ENCODE data around the gene BRD7. TPM values are rescaled to one million over a fixed set of nuclear protein-coding genes. Genes with fewer than 3 reads are reported as not detected.

The BRD7 gene
- total and polyA plus RNA-seq, 2 of the 13 experiments (the other 11 are each of a cell fraction or from before 2014, with no cell fraction given): 82.3 to 149 TPM

DNA sequence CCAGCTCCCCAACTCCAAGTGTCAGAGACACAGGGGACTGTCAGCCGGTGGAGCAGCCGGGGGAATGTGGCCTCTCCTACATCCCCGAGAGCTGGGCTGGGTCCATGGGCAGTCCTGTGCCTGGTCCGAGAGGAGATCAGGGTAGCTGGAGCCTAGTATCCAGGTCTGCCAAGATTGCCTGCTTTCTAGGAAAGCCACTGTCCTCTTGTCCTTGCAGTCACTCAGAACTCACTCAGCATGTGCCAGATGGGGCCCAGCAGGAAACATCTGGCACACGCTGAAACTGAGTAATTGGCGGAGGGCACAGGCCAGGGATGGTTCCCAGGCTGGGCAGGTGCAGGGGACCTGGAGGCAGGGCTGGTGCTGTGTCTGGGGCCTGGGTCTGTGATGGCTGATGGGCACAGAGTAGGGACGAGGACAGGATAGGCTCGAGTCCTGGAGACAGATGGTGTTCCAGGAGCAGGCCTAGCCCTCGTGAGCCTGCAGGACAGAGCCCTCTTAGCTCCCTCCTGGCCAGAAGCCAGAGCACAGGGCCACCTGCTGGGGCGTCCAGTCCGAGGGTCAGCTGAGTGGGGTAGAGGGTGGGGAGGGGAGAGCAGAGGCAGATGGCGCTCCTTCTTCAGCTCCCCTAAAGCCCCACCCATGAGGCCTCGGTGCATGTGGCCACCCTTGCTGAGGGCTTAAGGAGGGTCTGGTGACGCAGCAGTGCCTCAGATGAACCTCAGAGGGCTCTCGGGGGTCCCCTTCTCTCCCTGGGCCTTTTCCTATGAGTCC, 71.3 kb downstream of the BRD7 start (continued):
- TF ChIP-seq, protein P1, sequence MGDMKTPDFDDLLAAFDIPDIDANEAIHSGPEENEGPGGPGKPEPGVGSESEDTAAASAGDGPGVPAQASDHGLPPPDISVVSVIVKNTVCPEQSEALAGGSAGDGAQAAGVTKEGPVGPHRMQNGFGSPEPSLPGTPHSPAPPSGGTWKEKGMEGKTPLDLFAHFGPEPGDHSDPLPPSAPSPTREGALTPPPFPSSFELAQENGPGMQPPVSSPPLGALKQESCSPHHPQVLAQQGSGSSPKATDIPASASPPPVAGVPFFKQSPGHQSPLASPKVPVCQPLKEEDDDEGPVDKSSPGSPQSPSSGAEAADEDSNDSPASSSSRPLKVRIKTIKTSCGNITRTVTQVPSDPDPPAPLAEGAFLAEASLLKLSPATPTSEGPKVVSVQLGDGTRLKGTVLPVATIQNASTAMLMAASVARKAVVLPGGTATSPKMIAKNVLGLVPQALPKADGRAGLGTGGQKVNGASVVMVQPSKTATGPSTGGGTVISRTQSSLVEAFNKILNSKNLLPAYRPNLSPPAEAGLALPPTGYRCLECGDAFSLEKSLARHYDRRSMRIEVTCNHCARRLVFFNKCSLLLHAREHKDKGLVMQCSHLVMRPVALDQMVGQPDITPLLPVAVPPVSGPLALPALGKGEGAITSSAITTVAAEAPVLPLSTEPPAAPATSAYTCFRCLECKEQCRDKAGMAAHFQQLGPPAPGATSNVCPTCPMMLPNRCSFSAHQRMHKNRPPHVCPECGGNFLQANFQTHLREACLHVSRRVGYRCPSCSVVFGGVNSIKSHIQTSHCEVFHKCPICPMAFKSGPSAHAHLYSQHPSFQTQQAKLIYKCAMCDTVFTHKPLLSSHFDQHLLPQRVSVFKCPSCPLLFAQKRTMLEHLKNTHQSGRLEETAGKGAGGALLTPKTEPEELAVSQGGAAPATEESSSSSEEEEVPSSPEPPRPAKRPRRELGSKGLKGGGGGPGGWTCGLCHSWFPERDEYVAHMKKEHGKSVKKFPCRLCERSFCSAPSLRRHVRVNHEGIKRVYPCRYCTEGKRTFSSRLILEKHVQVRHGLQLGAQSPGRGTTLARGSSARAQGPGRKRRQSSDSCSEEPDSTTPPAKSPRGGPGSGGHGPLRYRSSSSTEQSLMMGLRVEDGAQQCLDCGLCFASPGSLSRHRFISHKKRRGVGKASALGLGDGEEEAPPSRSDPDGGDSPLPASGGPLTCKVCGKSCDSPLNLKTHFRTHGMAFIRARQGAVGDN (CRISPR knock-in tag; IDR thresholded peaks at IDR 0.05): peak; percentile 86
- TF ChIP-seq MIXL1 (CRISPR knock-in tag; IDR thresholded peaks at IDR 0.05) (no peak), HNRNPH1 (optimal IDR thresholded peaks at IDR 0.05; ENCODE audit: low read depth, low read length) (no peak), MIER2 (CRISPR knock-in tag; IDR thresholded peaks at IDR 0.05) (no peak), ZSCAN21 (CRISPR knock-in tag; IDR thresholded peaks at IDR 0.05; ENCODE audit: borderline replicate concordance) (no peak; the same call in 1 of the 2 replicates), ZNF329 (CRISPR knock-in tag; IDR thresholded peaks at IDR 0.05; ENCODE audit: low read depth) (no peak)
- TF ChIP-seq, protein P2, sequence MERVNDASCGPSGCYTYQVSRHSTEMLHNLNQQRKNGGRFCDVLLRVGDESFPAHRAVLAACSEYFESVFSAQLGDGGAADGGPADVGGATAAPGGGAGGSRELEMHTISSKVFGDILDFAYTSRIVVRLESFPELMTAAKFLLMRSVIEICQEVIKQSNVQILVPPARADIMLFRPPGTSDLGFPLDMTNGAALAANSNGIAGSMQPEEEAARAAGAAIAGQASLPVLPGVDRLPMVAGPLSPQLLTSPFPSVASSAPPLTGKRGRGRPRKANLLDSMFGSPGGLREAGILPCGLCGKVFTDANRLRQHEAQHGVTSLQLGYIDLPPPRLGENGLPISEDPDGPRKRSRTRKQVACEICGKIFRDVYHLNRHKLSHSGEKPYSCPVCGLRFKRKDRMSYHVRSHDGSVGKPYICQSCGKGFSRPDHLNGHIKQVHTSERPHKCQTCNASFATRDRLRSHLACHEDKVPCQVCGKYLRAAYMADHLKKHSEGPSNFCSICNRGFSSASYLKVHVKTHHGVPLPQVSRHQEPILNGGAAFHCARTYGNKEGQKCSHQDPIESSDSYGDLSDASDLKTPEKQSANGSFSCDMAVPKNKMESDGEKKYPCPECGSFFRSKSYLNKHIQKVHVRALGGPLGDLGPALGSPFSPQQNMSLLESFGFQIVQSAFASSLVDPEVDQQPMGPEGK (CRISPR knock-in tag; IDR thresholded peaks at IDR 0.05): no peak
- TF ChIP-seq, protein P3, sequence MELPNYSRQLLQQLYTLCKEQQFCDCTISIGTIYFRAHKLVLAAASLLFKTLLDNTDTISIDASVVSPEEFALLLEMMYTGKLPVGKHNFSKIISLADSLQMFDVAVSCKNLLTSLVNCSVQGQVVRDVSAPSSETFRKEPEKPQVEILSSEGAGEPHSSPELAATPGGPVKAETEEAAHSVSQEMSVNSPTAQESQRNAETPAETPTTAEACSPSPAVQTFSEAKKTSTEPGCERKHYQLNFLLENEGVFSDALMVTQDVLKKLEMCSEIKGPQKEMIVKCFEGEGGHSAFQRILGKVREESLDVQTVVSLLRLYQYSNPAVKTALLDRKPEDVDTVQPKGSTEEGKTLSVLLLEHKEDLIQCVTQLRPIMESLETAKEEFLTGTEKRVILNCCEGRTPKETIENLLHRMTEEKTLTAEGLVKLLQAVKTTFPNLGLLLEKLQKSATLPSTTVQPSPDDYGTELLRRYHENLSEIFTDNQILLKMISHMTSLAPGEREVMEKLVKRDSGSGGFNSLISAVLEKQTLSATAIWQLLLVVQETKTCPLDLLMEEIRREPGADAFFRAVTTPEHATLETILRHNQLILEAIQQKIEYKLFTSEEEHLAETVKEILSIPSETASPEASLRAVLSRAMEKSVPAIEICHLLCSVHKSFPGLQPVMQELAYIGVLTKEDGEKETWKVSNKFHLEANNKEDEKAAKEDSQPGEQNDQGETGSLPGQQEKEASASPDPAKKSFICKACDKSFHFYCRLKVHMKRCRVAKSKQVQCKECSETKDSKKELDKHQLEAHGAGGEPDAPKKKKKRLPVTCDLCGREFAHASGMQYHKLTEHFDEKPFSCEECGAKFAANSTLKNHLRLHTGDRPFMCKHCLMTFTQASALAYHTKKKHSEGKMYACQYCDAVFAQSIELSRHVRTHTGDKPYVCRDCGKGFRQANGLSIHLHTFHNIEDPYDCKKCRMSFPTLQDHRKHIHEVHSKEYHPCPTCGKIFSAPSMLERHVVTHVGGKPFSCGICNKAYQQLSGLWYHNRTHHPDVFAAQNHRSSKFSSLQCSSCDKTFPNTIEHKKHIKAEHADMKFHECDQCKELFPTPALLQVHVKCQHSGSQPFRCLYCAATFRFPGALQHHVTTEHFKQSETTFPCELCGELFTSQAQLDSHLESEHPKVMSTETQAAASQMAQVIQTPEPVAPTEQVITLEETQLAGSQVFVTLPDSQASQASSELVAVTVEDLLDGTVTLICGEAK (IDR thresholded peaks at IDR 0.05): no peak
- TF ChIP-seq, protein P3 (CRISPR knock-in tag; IDR thresholded peaks at IDR 0.05): peak; percentile 40; the same call in 1 of the 2 replicates
- TF ChIP-seq, protein P4, sequence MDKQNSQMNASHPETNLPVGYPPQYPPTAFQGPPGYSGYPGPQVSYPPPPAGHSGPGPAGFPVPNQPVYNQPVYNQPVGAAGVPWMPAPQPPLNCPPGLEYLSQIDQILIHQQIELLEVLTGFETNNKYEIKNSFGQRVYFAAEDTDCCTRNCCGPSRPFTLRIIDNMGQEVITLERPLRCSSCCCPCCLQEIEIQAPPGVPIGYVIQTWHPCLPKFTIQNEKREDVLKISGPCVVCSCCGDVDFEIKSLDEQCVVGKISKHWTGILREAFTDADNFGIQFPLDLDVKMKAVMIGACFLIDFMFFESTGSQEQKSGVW (CRISPR knock-in tag; IDR thresholded peaks at IDR 0.05; ENCODE audit: borderline replicate concordance): no peak
- TF ChIP-seq, protein P5, sequence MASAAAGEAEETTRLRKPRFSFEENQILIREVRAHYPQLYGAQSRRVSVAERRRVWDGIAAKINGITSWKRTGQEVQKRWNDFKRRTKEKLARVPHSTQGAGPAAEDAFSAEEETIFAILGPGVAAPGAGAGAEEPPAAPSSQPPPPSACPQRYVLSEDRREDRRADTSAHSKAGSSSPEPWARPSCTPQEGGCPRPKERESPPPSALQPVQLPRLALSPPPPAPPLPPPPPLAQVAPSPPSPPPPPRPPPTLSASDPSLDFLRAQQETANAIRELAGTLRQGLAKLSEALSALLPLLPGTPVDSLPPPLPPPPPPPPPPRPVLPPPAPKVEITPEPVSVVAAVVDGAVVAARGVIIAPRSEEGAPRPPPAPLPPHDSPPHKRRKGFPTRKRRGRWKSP (CRISPR knock-in tag; IDR thresholded peaks at IDR 0.05): no peak

All from HepG2 (cell line).